Osteoblast (primary cell): ENCODE data around the gene CRYBB1. TPM values are rescaled to one million over a fixed set of nuclear protein-coding genes. Genes with fewer than 3 reads are reported as not detected.

Experiments used
- DNase-seq: peaks from one replicate; pipeline ENCODE4 v3.0.0; 2011; ENCODE audit warnings: low spot score, mixed read lengths; ENCODE audit not compliant: insufficient read length; ENCODE audit errors: missing footprints
- H2AFZ ChIP-seq: 2 replicates; pipeline ENCODE4 v1.6.0; 2011; ENCODE audit warnings: mild to moderate bottlenecking, low read length
- H3K27ac ChIP-seq: 2 replicates; pipeline ENCODE4 v1.5.1; 2011; ENCODE audit warnings: mild to moderate bottlenecking, low read depth, low read length, moderate library complexity
- H3K27me3 ChIP-seq: 2 replicates; pipeline ENCODE4 v1.6.0; 2012; ENCODE audit warnings: mild to moderate bottlenecking, control low read depth, inconsistent platforms, low read length, moderate library complexity; ENCODE audit not compliant: insufficient read depth
- H3K36me3 ChIP-seq: 2 replicates; pipeline ENCODE4 v1.5.1; 2011; ENCODE audit warnings: mild to moderate bottlenecking, low read length, control low read depth, moderate library complexity; ENCODE audit not compliant: insufficient read depth
- H3K4me1 ChIP-seq: 2 replicates; pipeline ENCODE4 v1.5.1; 2011; ENCODE audit warnings: mild to moderate bottlenecking, low read length, control low read depth, moderate library complexity; ENCODE audit not compliant: insufficient read depth
- H3K4me2 ChIP-seq: 2 replicates; pipeline ENCODE4 v1.6.0; 2011; ENCODE audit warnings: mild to moderate bottlenecking, low read length; ENCODE audit not compliant: insufficient read depth
- H3K4me3 ChIP-seq: fragments of 200-600 bp; sonication (generic); 3 replicates; pipeline ENCODE4 v1.5.1; 2012; ENCODE audit warnings: mild to moderate bottlenecking, low read length, inconsistent platforms; ENCODE audit not compliant: insufficient read depth
- H3K79me2 ChIP-seq: 2 replicates; pipeline ENCODE4 v1.6.0; 2012; ENCODE audit warnings: mild to moderate bottlenecking, low read length, control low read depth, inconsistent platforms; ENCODE audit not compliant: insufficient read depth
- H3K9me3 ChIP-seq: 2 replicates; pipeline ENCODE4 v1.5.1; 2011; ENCODE audit warnings: low read depth, low read length, control low read depth
- H4K20me1 ChIP-seq: 2 replicates; pipeline ENCODE4 v1.6.0; 2012; ENCODE audit warnings: mild to moderate bottlenecking, low read length, control low read depth; ENCODE audit not compliant: insufficient read depth
- CTCF ChIP-seq: IDR thresholded peaks from 2 replicates; pipeline ENCODE4 v1.5.1; 2011; ENCODE audit warnings: mild to moderate bottlenecking, low read depth, low read length, moderate library complexity; ENCODE audit errors: extremely low read depth
- small RNA-seq: library from RNA; depleted of rRNA; stranded (forward); fragments of <200 nt; gene quantifications from one replicate; pipeline ENCODE3, GENCODE V24; 2012
- total RNA-seq: library from RNA; depleted of rRNA; stranded (reverse); fragments of >200 nt; gene quantifications from 2 replicates; pipeline ENCODE4 v1.2.3, GENCODE V29; 2012

Gene CRYBB1
- total RNA-seq, 1 donor = not detected

- H3K36me3 ChIP-seq = peaks cover 9% of the 10 kb centered on the region
- H3K4me1 ChIP-seq = peaks cover 44% of the 10 kb centered on the region
- H3K4me2 ChIP-seq = peak overlapping the region; percentile 49
- TF ChIP-seq CTCF = no peak
- DNase-seq = no peak
- H3K9me3 ChIP-seq = no peaks in the 10 kb centered on the region
- H2AFZ ChIP-seq = no peak overlapping the region
- peaks cover 71% of the 10 kb centered on the region for H3K79me2 ChIP-seq
- no peaks in the 10 kb centered on the region for H3K27me3 ChIP-seq
- no peak overlapping the region for H3K4me3 ChIP-seq
- peak overlapping the region; percentile 94 for H3K27ac ChIP-seq
- H4K20me1 ChIP-seq = peaks cover 12% of the 10 kb centered on the region
Measured at GRCh38 chr22:26549902-26550497, 67.8 kb downstream of the CRYBB1 start.

Small RNAs within 50 kb of the gene (small RNA-seq; reads per million reads assigned to genes)
- gene MIR548J (18.2 reads per million, percentile 94 among the genes with 10 or more reads in this experiment), gene RF01874 (not detected)

Other genes starting within 250 kb of the CRYBB1 start
- 3.2 and 6.2 TPM in 2 replicates for gene ASPHD2, start 188.8 kb downstream of the CRYBB1 start, total RNA-seq
- 47.4 and 47.7 TPM in 2 replicates for gene HPS4, start 134.2 kb downstream of the CRYBB1 start, total RNA-seq
- gene SRRD, start 134.2 kb downstream of the CRYBB1 start, total RNA-seq = 9.7 and 11.2 TPM in 2 replicates
- gene TFIP11, start 105.6 kb downstream of the CRYBB1 start, total RNA-seq = 34.7 and 41.0 TPM in 2 replicates
- gene TPST2, start 27.9 kb downstream of the CRYBB1 start, total RNA-seq = 98.4 and 100 TPM in 2 replicates
- not detected in 2 replicates for gene CRYBA4, start 3.9 kb upstream of the CRYBB1 start, total RNA-seq
- gene MIAT, start 39.6 kb upstream of the CRYBB1 start, total RNA-seq = 1.8 TPM in 2 replicates